GM18505 (cell line): Measurements from ENCODE around the gene LDLRAD4.

Experiments used
- ATAC-seq: cut with Tn5 transposase; IDR thresholded peaks from one replicate; pipeline ENCODE4 v1.9.1; 2021; ENCODE audit not compliant: unreplicated experiment
- POLR2A ChIP-seq: IDR thresholded peaks from 4 replicates; pipeline ENCODE4 v1.6.1; 2011; ENCODE audit warnings: borderline replicate concordance; ENCODE audit not compliant: insufficient read depth, insufficient read length; ENCODE audit errors: extremely low read depth

The LDLRAD4 gene

GRCh38 chr18:13696961-13697360 lies 478.4 kb downstream of the LDLRAD4 start:
- TF ChIP-seq POLR2A = no peak
- no peak for ATAC-seq

GRCh38 chr18:13700153-13700552 lies 481.6 kb downstream of the LDLRAD4 start:
- TF ChIP-seq POLR2A = no peak
- ATAC-seq = no peak
